IMR-90 (cell line): Measurements from ENCODE around the gene GPC6. TPM values are rescaled to one million over a fixed set of nuclear protein-coding genes. Genes with fewer than 3 reads are reported as not detected.

Experiments used
- ATAC-seq: fragments of 200-7000 bp; cut with Tn5 transposase; 2 replicates; pipeline ENCODE4 v1.9.1; 2020; ENCODE audit warnings: low read depth, mild to moderate bottlenecking, moderate library complexity
- BruUV-seq: library from RNA; stranded (reverse); fragments of 400-500 nt; replicated peaks from 2 replicates; lab custom pipeline; 2021; lab: Mats Ljungman, UMichigan
- CTCF ChIA-PET: fragments of 300-600 bp; formaldehyde crosslinking; extraction: SDS; loops from one replicate; lab custom pipeline; 2021; ENCODE audit warnings: antibody characterized with exemption; lab: Yijun Ruan, JAX
- POLR2A ChIA-PET: fragments of 300-600 bp; sonication (Branson Sonifier 250); formaldehyde crosslinking; loops from one replicate; lab custom pipeline; 2022; ENCODE audit warnings: antibody characterized with exemption; ENCODE audit not compliant: unreplicated experiment; lab: Charles Lee
- DNase-seq: peaks from one replicate; pipeline ENCODE4 v3.0.0; 2013
- H2AFZ ChIP-seq: replicated peaks from 2 replicates; pipeline ENCODE3; 2013; ENCODE audit warnings: low read length, mild to moderate bottlenecking; ENCODE audit not compliant: poor library complexity
- H2AK5ac ChIP-seq: 2 replicates; pipeline ENCODE4 v1.6.1; 2013; ENCODE audit warnings: low read depth, low read length, inconsistent platforms
- H2AK9ac ChIP-seq: replicated peaks from 2 replicates; pipeline ENCODE3; 2013; ENCODE audit warnings: mild to moderate bottlenecking, low read depth, low read length, moderate library complexity; ENCODE audit not compliant: poor library complexity
- H2BK120ac ChIP-seq: 2 replicates; pipeline ENCODE4 v1.6.1; 2013; ENCODE audit warnings: low read depth, low read length, inconsistent platforms
- H2BK15ac ChIP-seq: 3 replicates; pipeline ENCODE4 v1.6.1; 2013; ENCODE audit warnings: low read depth, low read length, inconsistent platforms
- H2BK20ac ChIP-seq: 2 replicates; pipeline ENCODE4 v1.6.1; 2013; ENCODE audit warnings: low read depth, mild to moderate bottlenecking, inconsistent platforms, low read length, moderate library complexity
- H2BK5ac ChIP-seq: 2 replicates; pipeline ENCODE4 v1.6.1; 2013; ENCODE audit warnings: mild to moderate bottlenecking, low read depth, low read length, inconsistent platforms; ENCODE audit not compliant: poor library complexity, severe bottlenecking
- H3K14ac ChIP-seq: replicated peaks from 2 replicates; pipeline ENCODE4 v1.6.1; 2013; ENCODE audit warnings: low read depth, low read length, inconsistent platforms
- H3K18ac ChIP-seq: 2 replicates; pipeline ENCODE4 v1.6.1; 2013; ENCODE audit warnings: low read depth, low read length, control low read depth
- H3K23ac ChIP-seq: 2 replicates; pipeline ENCODE4 v1.6.1; 2013; ENCODE audit warnings: low read depth, low read length, inconsistent platforms
- H3K27ac ChIP-seq: 2 replicates; pipeline ENCODE4 v1.5.1; 2013; ENCODE audit warnings: mild to moderate bottlenecking, control low read depth, low read length; ENCODE audit not compliant: insufficient read depth
- H3K27me3 ChIP-seq: 2 replicates; pipeline ENCODE4 v1.6.1; 2013; ENCODE audit warnings: low read length; ENCODE audit not compliant: control insufficient read depth, insufficient read depth
- H3K36me3 ChIP-seq: 2 replicates; pipeline ENCODE4 v1.6.1; 2013; ENCODE audit warnings: low read length, mixed read lengths; ENCODE audit not compliant: control insufficient read depth, insufficient read depth
- H3K4ac ChIP-seq: 2 replicates; pipeline ENCODE4 v1.6.1; 2013; ENCODE audit warnings: low read depth, low read length, inconsistent platforms
- H3K4me1 ChIP-seq: 2 replicates; pipeline ENCODE4 v1.6.1; 2013; ENCODE audit warnings: low read length, mixed read lengths; ENCODE audit not compliant: control insufficient read depth, insufficient read depth
- H3K4me2 ChIP-seq: 2 replicates; pipeline ENCODE4 v1.6.1; 2013; ENCODE audit warnings: low read depth, mild to moderate bottlenecking, control low read depth, low read length, moderate library complexity
- H3K4me3 ChIP-seq: 2 replicates; pipeline ENCODE4 v1.5.1; 2013; ENCODE audit warnings: low read depth, mild to moderate bottlenecking, control low read depth, low read length, moderate library complexity; ENCODE audit not compliant: insufficient read depth
- H3K56ac ChIP-seq: 2 replicates; pipeline ENCODE4 v1.6.1; 2013; ENCODE audit warnings: low read length, inconsistent platforms; ENCODE audit not compliant: insufficient read depth; ENCODE audit errors: extremely low read depth
- H3K79me1 ChIP-seq, 2 experiments: 2 replicates each; pipeline ENCODE4 v1.6.1; 2013; ENCODE audit warnings: low read length in 2 of 2, inconsistent platforms in 1 of 2, low read depth in 1 of 2
- H3K9ac ChIP-seq: 2 replicates; pipeline ENCODE4 v1.6.1; 2013; ENCODE audit warnings: low read depth, low read length, control low read depth
- H3K9me1 ChIP-seq: 2 replicates; pipeline ENCODE4 v1.6.1; 2013; ENCODE audit warnings: low read length, inconsistent platforms; ENCODE audit not compliant: insufficient read depth
- H3K9me3 ChIP-seq: 2 replicates; pipeline ENCODE4 v1.6.1; 2013; ENCODE audit warnings: low read length; ENCODE audit not compliant: control insufficient read depth, insufficient read depth
- H4K20me1 ChIP-seq: 2 replicates; pipeline ENCODE4 v1.6.1; 2013; ENCODE audit warnings: low read length, inconsistent platforms; ENCODE audit not compliant: insufficient read depth
- H4K5ac ChIP-seq: 2 replicates; pipeline ENCODE4 v1.6.1; 2013; ENCODE audit warnings: mild to moderate bottlenecking, low read depth, low read length, control low read depth
- H4K8ac ChIP-seq, 2 experiments: 2 replicates each; pipeline ENCODE4 v1.6.1; 2013; ENCODE audit warnings: low read depth in 2 of 2, low read length in 2 of 2, control low read depth in 1 of 2, inconsistent platforms in 1 of 2
- H4K91ac ChIP-seq: 2 replicates; pipeline ENCODE4 v1.6.1; 2013; ENCODE audit warnings: low read depth, low read length, inconsistent platforms; ENCODE audit not compliant: insufficient read depth
- WGBS, 2 experiments: methylation state at CpG; one replicate each; pipeline versions ENCODE4 v1.1.5 to v1.1.7; 2013; ENCODE audit warnings: missing lambda C conversion rate in 2 of 2; ENCODE audit not compliant: insufficient read length in 1 of 2; ENCODE audit errors: extremely low coverage in 2 of 2; 5-methylcytosine and 5-hydroxymethylcytosine counted together
- dilution Hi-C: fragments of 300-500 bp; cut with HindIII; formaldehyde crosslinking; loops from one replicate; pipeline ENCODE4 v1.14.3; 2018; ENCODE audit warnings: low sequenced_read_pairs; ENCODE audit not compliant: unreplicated experiment
- in situ Hi-C: fragments of 300-500 bp; cut with MboI; formaldehyde crosslinking; loops from 3 replicates; pipeline ENCODE4 v1.14.3; 2019; ENCODE audit warnings: low sequenced_read_pairs, inconsistent platforms, mixed read lengths
- intact Hi-C: fragments of 100-400 bp; cut with micrococcal nuclease; formaldehyde crosslinking; loops from 2 replicates; pipeline ENCODE4 v1.10.0; 2022
- polyA plus RNA-seq, 3 experiments: library from polyadenylated mRNA; depleted of rRNA; stranded (reverse); fragments of >200 nt; gene quantifications; 2 replicates each; pipeline ENCODE4 v1.2.3, GENCODE V29; 2012; ENCODE audit warnings: low replicate concordance in 1 of 3
- total RNA-seq: library from RNA; depleted of rRNA; stranded (reverse); fragments of >200 nt; gene quantifications from 2 replicates; pipeline ENCODE4 v1.2.3, GENCODE V29; 2012
- TF ChIP-seq, protein P1 (sequence below): fragments of 150-350 bp; IDR thresholded peaks from 2 replicates; pipeline ENCODE4 v1.6.1; 2016; ENCODE audit warnings: low read depth, mild to moderate bottlenecking, low read length, moderate library complexity, borderline replicate concordance

Gene GPC6
- total and polyA plus RNA-seq, 2 of the 4 experiments (the other 2 are of a cell fraction) = 14.9 to 39.4 TPM

DNA sequence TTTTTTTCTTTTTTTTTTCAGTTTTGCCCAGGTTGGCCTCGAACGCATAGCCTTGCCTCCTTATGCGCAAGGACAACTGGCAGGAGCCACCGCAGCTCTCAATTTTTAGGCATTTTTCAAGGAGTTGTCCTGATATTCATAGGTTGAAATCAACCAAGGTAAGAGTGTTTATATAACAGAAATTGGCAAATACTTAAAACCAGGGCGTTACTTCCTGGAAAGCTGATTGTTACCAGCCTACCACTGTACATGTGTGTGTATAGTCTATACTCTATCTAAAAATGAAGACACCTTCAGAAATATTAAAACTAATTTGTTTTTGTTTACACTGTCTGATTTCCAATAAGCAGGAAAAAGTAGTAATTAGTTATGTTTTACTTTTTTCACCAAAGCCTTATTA is 39.2 kb downstream of the GPC6 start:
- Histone ChIP-seq H2BK5ac (no peak overlapping the region), H3K9me1 (no peaks in the 10 kb centered on the region; the same call in 1 of the 2 replicates), H3K79me1 (no peaks in the 10 kb centered on the region; a peak in 2 of 4 replicates), H2BK15ac (no peak overlapping the region), H2AK5ac (no peak overlapping the region), H3K4ac (no peak overlapping the region), H3K27me3 (no peaks in the 10 kb centered on the region), H3K9ac (no peak overlapping the region), H3K4me3 (no peak overlapping the region), H3K4me1 (peaks cover 10% of the 10 kb centered on the region), H3K14ac (no peak overlapping the region), H4K91ac (no peak overlapping the region), H3K27ac (no peak overlapping the region), H3K56ac (no peak overlapping the region), H4K20me1 (no peaks in the 10 kb centered on the region), H3K23ac (no peak overlapping the region), H2AK9ac (no peak overlapping the region), H3K4me2 (no peak overlapping the region), H3K9me3 (no peaks in the 10 kb centered on the region), H3K36me3 (no peaks in the 10 kb centered on the region), H2BK20ac (no peak overlapping the region), H4K8ac (no peak overlapping the region), H2BK120ac (no peak overlapping the region), H2AFZ (no peak overlapping the region), H3K18ac (no peak overlapping the region), H4K5ac (no peak overlapping the region)
- CTCF ChIA-PET = no interaction called here
- no peak for ATAC-seq
- no CpG with 5 or more reads among the region's 5 CpGs for WGBS, 2 experiments
- dilution Hi-C loops (no loop called here), in situ Hi-C loops (no loop called here), intact Hi-C loops (no loop called here)
- TF ChIP-seq, protein P1, sequence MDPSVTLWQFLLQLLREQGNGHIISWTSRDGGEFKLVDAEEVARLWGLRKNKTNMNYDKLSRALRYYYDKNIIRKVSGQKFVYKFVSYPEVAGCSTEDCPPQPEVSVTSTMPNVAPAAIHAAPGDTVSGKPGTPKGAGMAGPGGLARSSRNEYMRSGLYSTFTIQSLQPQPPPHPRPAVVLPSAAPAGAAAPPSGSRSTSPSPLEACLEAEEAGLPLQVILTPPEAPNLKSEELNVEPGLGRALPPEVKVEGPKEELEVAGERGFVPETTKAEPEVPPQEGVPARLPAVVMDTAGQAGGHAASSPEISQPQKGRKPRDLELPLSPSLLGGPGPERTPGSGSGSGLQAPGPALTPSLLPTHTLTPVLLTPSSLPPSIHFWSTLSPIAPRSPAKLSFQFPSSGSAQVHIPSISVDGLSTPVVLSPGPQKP = no peak
- no TSS peak for BruUV-seq
- POLR2A ChIA-PET = no interaction called here
- DNase-seq = no peak
